Neural cell (in vitro differentiated cells): Measurements from ENCODE around the gene BLCAP. TPM values are rescaled to one million over a fixed set of nuclear protein-coding genes. Genes with fewer than 3 reads are reported as not detected.

Experiments
- H2AFZ ChIP-seq: fragments of 200-600, 300-800 bp; sonication (generic), shearing (Covaris generic); 2 replicates; pipeline ENCODE4 v1.6.0; 2014; ENCODE audit warnings: low read depth, mild to moderate bottlenecking, antibody characterized with exemption, low read length, moderate library complexity
- H3F3A ChIP-seq: fragments of 200-600 bp; shearing (Covaris generic); 2 replicates; pipeline ENCODE4 v1.6.1; 2016; ENCODE audit warnings: mild to moderate bottlenecking, moderate library complexity, mixed read lengths, antibody characterized with exemption, low read length; ENCODE audit not compliant: insufficient read depth, poor library complexity, severe bottlenecking
- H3K27ac ChIP-seq: fragments of 200-600, 300-800 bp; sonication (generic), shearing (Covaris generic); 2 replicates; pipeline ENCODE4 v1.5.1; 2014; ENCODE audit warnings: mild to moderate bottlenecking, low read length, moderate library complexity
- H3K27me3 ChIP-seq: fragments of 300-800, 200-600 bp; sonication (generic), shearing (Covaris generic); 2 replicates; pipeline ENCODE4 v1.6.0; 2014; ENCODE audit warnings: mild to moderate bottlenecking, low read depth, low read length, moderate library complexity; ENCODE audit not compliant: insufficient read depth
- H3K36me3 ChIP-seq: fragments of 300-800, 200-600 bp; sonication (generic), shearing (Covaris generic); 2 replicates; pipeline ENCODE4 v1.5.1; 2014; ENCODE audit warnings: mild to moderate bottlenecking, antibody characterized with exemption, low read length, moderate library complexity; ENCODE audit not compliant: insufficient read depth
- H3K4me2 ChIP-seq: fragments of 300-800, 200-600 bp; sonication (generic), shearing (Covaris generic); 2 replicates; pipeline ENCODE4 v1.6.0; 2014; ENCODE audit warnings: mild to moderate bottlenecking, low read length
- H3K4me3 ChIP-seq: fragments of 300-800, 200-600 bp; sonication (generic), shearing (Covaris generic); 2 replicates; pipeline ENCODE4 v1.5.1; 2014; ENCODE audit warnings: mild to moderate bottlenecking, low read length, moderate library complexity
- H3K79me2 ChIP-seq: fragments of 200-600 bp; shearing (Covaris generic); replicated peaks from 2 replicates; pipeline ENCODE4 v1.6.0; 2014; ENCODE audit warnings: mild to moderate bottlenecking, low read length, moderate library complexity; ENCODE audit not compliant: insufficient read depth
- H3K9ac ChIP-seq: fragments of 300-800, 200-600 bp; sonication (generic), shearing (Covaris generic); 2 replicates; pipeline ENCODE4 v1.6.1; 2016; ENCODE audit warnings: mild to moderate bottlenecking, low read length, mixed read lengths
- H3K9me2 ChIP-seq: fragments of 200-600 bp; shearing (Covaris generic); 2 replicates; pipeline ENCODE4 v1.6.1; 2016; ENCODE audit warnings: mild to moderate bottlenecking, low read length, mixed read lengths; ENCODE audit not compliant: insufficient read depth
- H3K9me3 ChIP-seq: fragments of 200-600, 300-800 bp; sonication (generic), shearing (Covaris generic); 2 replicates; pipeline ENCODE4 v1.6.1; 2016; ENCODE audit warnings: mild to moderate bottlenecking, mixed run types, low read length, moderate library complexity, mixed read lengths
- H4K20me1 ChIP-seq: fragments of 200-600 bp; shearing (Covaris generic); 2 replicates; pipeline ENCODE4 v1.6.1; 2016; ENCODE audit warnings: mild to moderate bottlenecking, mixed run types; ENCODE audit not compliant: insufficient read depth
- EP300 ChIP-seq: fragments of 450-650 bp; conservative IDR thresholded peaks from 2 replicates; pipeline ENCODE4 v1.6.1; 2014; ENCODE audit warnings: antibody characterized with exemption, mild to moderate bottlenecking, moderate library complexity; ENCODE audit not compliant: poor library complexity, severe bottlenecking
- EZH2 ChIP-seq: fragments of 200-600, 300-800 bp; shearing (Covaris generic), sonication (generic); IDR thresholded peaks from 2 replicates; pipeline ENCODE4 v1.6.1; 2014; ENCODE audit warnings: antibody characterized with exemption, low read length, borderline replicate concordance, mild to moderate bottlenecking; ENCODE audit not compliant: insufficient read depth, poor library complexity, severe bottlenecking
- MXI1 ChIP-seq: fragments of 450-650 bp; conservative IDR thresholded peaks from 2 replicates; pipeline ENCODE4 v1.6.1; 2014; ENCODE audit warnings: antibody characterized with exemption, mild to moderate bottlenecking; ENCODE audit not compliant: poor library complexity, severe bottlenecking
- POLR2AphosphoS5 ChIP-seq: IDR thresholded peaks from 2 replicates; pipeline ENCODE4 v1.6.1; 2012
- RAD21 ChIP-seq: fragments of 450-650 bp; conservative IDR thresholded peaks from 2 replicates; pipeline ENCODE4 v1.6.1; 2014; ENCODE audit warnings: antibody characterized with exemption, mild to moderate bottlenecking, moderate library complexity
- SMC3 ChIP-seq: fragments of 450-650 bp; conservative IDR thresholded peaks from 2 replicates; pipeline ENCODE4 v1.6.1; 2014; ENCODE audit warnings: antibody characterized with exemption, mild to moderate bottlenecking, moderate library complexity; ENCODE audit not compliant: poor library complexity
- TAF1 ChIP-seq: IDR thresholded peaks from 2 replicates; pipeline ENCODE4 v1.6.1; 2012; ENCODE audit warnings: low read depth
- polyA plus RNA-seq: library from polyadenylated mRNA; depleted of rRNA; stranded (reverse); fragments of >200 nt; gene quantifications from 2 replicates; pipeline ENCODE4 v1.2.3, GENCODE V29; 2014
- TF ChIP-seq, protein P1 (sequence below): IDR thresholded peaks from 2 replicates; pipeline ENCODE4 v1.6.1; 2012; ENCODE audit warnings: borderline replicate concordance
- TF ChIP-seq, protein P2 (sequence below): fragments of 450-650 bp; IDR thresholded peaks from 2 replicates; pipeline ENCODE4 v1.5.1; 2014; ENCODE audit warnings: antibody characterized with exemption, mild to moderate bottlenecking, moderate library complexity; ENCODE audit not compliant: poor library complexity, severe bottlenecking

The BLCAP gene
- polyA plus RNA-seq, 1 donor from 2014 or later = 344 TPM

DNA sequence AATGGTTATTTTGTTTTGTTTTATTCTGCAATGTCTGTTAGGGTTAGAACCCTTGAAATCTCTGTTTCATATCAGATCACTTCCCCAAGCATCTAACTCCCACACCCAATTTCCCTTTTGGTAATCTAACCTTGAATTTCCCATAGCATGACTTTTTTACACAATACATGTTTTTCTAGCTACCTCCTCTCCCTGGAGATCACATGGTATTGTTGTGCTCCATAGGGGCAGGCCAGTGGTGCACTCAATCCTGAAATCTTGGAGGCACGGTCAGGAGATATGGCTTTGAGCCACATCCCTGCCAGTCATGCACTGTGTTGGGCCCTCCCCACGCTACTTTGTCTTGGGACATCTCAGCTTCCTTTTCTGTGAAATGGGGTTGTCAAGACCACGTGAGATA, 43.3 kb downstream of the BLCAP start:
- Histone ChIP-seq H3K27me3 (no peaks in the 10 kb centered on the region), H3K27ac (no peak overlapping the region), H3K9ac (no peak overlapping the region), H3K4me3 (no peak overlapping the region), H4K20me1 (no peaks in the 10 kb centered on the region), H3F3A (no peaks in the 10 kb centered on the region), H3K36me3 (no peaks in the 10 kb centered on the region), H3K79me2 (no peaks in the 10 kb centered on the region), H3K9me3 (no peaks in the 10 kb centered on the region), H2AFZ (no peak overlapping the region), H3K4me2 (no peak overlapping the region), H3K9me2 (no peaks in the 10 kb centered on the region)
- no peak for TF ChIP-seq MXI1
- TF ChIP-seq EZH2 = no peak
- no peak for TF ChIP-seq POLR2AphosphoS5
- no peak for TF ChIP-seq TAF1
- no peak for TF ChIP-seq EP300
- TF ChIP-seq RAD21 = no peak
- TF ChIP-seq, protein P1, sequence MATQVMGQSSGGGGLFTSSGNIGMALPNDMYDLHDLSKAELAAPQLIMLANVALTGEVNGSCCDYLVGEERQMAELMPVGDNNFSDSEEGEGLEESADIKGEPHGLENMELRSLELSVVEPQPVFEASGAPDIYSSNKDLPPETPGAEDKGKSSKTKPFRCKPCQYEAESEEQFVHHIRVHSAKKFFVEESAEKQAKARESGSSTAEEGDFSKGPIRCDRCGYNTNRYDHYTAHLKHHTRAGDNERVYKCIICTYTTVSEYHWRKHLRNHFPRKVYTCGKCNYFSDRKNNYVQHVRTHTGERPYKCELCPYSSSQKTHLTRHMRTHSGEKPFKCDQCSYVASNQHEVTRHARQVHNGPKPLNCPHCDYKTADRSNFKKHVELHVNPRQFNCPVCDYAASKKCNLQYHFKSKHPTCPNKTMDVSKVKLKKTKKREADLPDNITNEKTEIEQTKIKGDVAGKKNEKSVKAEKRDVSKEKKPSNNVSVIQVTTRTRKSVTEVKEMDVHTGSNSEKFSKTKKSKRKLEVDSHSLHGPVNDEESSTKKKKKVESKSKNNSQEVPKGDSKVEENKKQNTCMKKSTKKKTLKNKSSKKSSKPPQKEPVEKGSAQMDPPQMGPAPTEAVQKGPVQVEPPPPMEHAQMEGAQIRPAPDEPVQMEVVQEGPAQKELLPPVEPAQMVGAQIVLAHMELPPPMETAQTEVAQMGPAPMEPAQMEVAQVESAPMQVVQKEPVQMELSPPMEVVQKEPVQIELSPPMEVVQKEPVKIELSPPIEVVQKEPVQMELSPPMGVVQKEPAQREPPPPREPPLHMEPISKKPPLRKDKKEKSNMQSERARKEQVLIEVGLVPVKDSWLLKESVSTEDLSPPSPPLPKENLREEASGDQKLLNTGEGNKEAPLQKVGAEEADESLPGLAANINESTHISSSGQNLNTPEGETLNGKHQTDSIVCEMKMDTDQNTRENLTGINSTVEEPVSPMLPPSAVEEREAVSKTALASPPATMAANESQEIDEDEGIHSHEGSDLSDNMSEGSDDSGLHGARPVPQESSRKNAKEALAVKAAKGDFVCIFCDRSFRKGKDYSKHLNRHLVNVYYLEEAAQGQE = no peak
- TF ChIP-seq SMC3 = no peak
- TF ChIP-seq, protein P2, sequence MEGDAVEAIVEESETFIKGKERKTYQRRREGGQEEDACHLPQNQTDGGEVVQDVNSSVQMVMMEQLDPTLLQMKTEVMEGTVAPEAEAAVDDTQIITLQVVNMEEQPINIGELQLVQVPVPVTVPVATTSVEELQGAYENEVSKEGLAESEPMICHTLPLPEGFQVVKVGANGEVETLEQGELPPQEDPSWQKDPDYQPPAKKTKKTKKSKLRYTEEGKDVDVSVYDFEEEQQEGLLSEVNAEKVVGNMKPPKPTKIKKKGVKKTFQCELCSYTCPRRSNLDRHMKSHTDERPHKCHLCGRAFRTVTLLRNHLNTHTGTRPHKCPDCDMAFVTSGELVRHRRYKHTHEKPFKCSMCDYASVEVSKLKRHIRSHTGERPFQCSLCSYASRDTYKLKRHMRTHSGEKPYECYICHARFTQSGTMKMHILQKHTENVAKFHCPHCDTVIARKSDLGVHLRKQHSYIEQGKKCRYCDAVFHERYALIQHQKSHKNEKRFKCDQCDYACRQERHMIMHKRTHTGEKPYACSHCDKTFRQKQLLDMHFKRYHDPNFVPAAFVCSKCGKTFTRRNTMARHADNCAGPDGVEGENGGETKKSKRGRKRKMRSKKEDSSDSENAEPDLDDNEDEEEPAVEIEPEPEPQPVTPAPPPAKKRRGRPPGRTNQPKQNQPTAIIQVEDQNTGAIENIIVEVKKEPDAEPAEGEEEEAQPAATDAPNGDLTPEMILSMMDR = no peak

DNA sequence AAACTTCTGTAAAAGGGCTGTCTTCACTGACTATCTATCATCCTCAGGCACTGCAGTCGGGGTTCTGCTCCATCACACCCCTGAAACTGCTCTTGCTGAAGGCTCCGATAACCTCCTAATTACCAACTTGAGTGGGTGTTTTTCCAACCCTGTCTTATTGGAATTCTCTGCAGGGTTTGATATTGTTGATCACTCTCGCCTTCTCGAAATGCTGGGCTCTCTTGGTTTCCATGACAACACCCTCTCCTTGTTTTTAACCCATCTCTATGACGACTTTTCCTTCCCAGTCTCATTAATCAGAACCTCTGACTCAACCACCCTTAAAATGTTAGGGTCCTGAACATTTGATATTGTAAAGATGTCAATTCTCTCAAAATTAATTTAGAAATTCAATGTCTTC, 46.1 kb downstream of the BLCAP start:
- Histone ChIP-seq H3K4me3 (no peak overlapping the region), H3K79me2 (no peaks in the 10 kb centered on the region), H3K27ac (no peak overlapping the region), H3K9me3 (no peaks in the 10 kb centered on the region), H3K4me2 (no peak overlapping the region), H3F3A (no peaks in the 10 kb centered on the region), H2AFZ (no peak overlapping the region), H3K9me2 (no peaks in the 10 kb centered on the region), H3K9ac (no peak overlapping the region), H4K20me1 (no peaks in the 10 kb centered on the region), H3K36me3 (no peaks in the 10 kb centered on the region), H3K27me3 (no peaks in the 10 kb centered on the region)
- TF ChIP-seq POLR2AphosphoS5 (no peak), EP300 (no peak), EZH2 (no peak), RAD21 (no peak), TAF1 (no peak), SMC3 (no peak), MXI1 (no peak)
- TF ChIP-seq, protein P2 = no peak
- TF ChIP-seq, protein P1 = no peak
